HepG2 (cell line): ENCODE data around the gene SLC26A4. TPM values are rescaled to one million over a fixed set of nuclear protein-coding genes. Genes with fewer than 3 reads are reported as not detected.
"Not testable (repeated sequence)": the region's sequence is repeated elsewhere in the genome, so short reads cannot be mapped to it uniquely, and the experiment has no call there.

Experiments
- ATAC-seq: fragments of 200-7000 bp; cut with Tn5 transposase; 3 replicates; pipeline ENCODE4 v1.9.1; 2020; ENCODE audit warnings: mild to moderate bottlenecking, moderate library complexity
- BruUV-seq: library from RNA; stranded (reverse); fragments of 400-500 nt; replicated peaks from 2 replicates; lab custom pipeline; 2021; lab: Mats Ljungman, UMichigan
- CTCF ChIA-PET: fragments of 300-600 bp; formaldehyde crosslinking; extraction: SDS; loops from one replicate; lab custom pipeline; 2021; ENCODE audit warnings: low total read pairs, inconsistent platforms, low intra/inter-chr PET ratio; lab: Yijun Ruan, JAX
- POLR2A ChIA-PET: fragments of 350-600 bp; sonication (Branson Sonifier 250); formaldehyde crosslinking; loops from one replicate; lab custom pipeline; 2020; ENCODE audit warnings: antibody characterized with exemption, inconsistent platforms; lab: Yijun Ruan, JAX
- DNase-seq: peaks from one replicate; pipeline ENCODE4 v3.0.0-alpha.2; 2015; ENCODE audit warnings: low spot score
- FAIRE-seq: peaks from 3 replicates; lab custom pipeline; 2011; peaks lifted over from hg19 to GRCh38; lab: Jason Lieb, UNC
- H2AFZ ChIP-seq: one replicate; pipeline ENCODE4 v1.6.1; 2011; ENCODE audit warnings: low read length, inconsistent platforms
- H3K27ac ChIP-seq: fragments of 300-600 bp; 3 replicates; pipeline ENCODE4 v1.8.0; 2011; ENCODE audit warnings: mixed run types, mild to moderate bottlenecking, mixed read lengths, low read length, inconsistent platforms; ENCODE audit not compliant: insufficient read depth; ENCODE audit errors: extremely low read length
- H3K27me3 ChIP-seq, 2 experiments: fragments of 200-600 bp in 1 of 2; 2 replicates in 1 of 2; 3 replicates in 1 of 2; pipeline versions ENCODE4 v1.6.0 to v1.8.0; 2011; ENCODE audit warnings: low read length in 2 of 2, mild to moderate bottlenecking in 2 of 2, moderate library complexity in 2 of 2, inconsistent platforms in 1 of 2; ENCODE audit not compliant: insufficient read depth in 2 of 2, control insufficient read depth in 1 of 2
- H3K36me3 ChIP-seq, 2 experiments: fragments of 200-600 bp in 1 of 2; replicated peaks in 1 of 2; 2 replicates in 1 of 2; 3 replicates in 1 of 2; pipeline versions ENCODE4 v1.5.1 to v1.8.0; 2011; ENCODE audit warnings: low read length in 2 of 2, inconsistent platforms in 1 of 2; ENCODE audit not compliant: insufficient read depth in 2 of 2, control insufficient read depth in 1 of 2
- H3K4me1 ChIP-seq: 2 replicates; pipeline ENCODE4 v1.5.1; 2012; ENCODE audit warnings: low read length, inconsistent platforms; ENCODE audit not compliant: insufficient read depth
- H3K4me2 ChIP-seq: 2 replicates; pipeline ENCODE4 v1.6.0; 2011; ENCODE audit warnings: low read depth, low read length, inconsistent platforms
- H3K4me3 ChIP-seq, 3 experiments: fragments of 200-600 bp in 1 of 3; sonication (generic), shearing (Covaris generic) in 1 of 3; replicated peaks in 1 of 3; 2 replicates each; pipeline ENCODE4 v1.5.1; 2011 to 2016; ENCODE audit warnings: low read length in 3 of 3, inconsistent platforms in 2 of 3, low read depth in 2 of 3, mild to moderate bottlenecking in 2 of 3, control low read depth in 1 of 3, mixed read lengths in 1 of 3; ENCODE audit not compliant: insufficient read depth in 1 of 3
- H3K79me2 ChIP-seq: one replicate; pipeline ENCODE4 v1.6.1; 2011; ENCODE audit warnings: low read length, inconsistent platforms; ENCODE audit not compliant: insufficient read depth
- H3K9ac ChIP-seq: 2 replicates; pipeline ENCODE4 v1.6.0; 2011; ENCODE audit warnings: mild to moderate bottlenecking, low read depth, low read length, inconsistent platforms; ENCODE audit not compliant: insufficient read depth
- H3K9me3 ChIP-seq: 2 replicates; pipeline ENCODE4 v1.5.1; 2012; ENCODE audit warnings: mild to moderate bottlenecking, low read length
- H4K20me1 ChIP-seq: 2 replicates; pipeline ENCODE4 v1.6.0; 2011; ENCODE audit warnings: inconsistent platforms, mild to moderate bottlenecking, low read length, moderate library complexity; ENCODE audit not compliant: insufficient read depth
- CEBPG ChIP-seq: IDR thresholded peaks from 2 replicates; pipeline ENCODE4 v1.6.1; 2016
- FOSL1 ChIP-seq: sonication (generic); formaldehyde crosslinking; IDR thresholded peaks from 2 replicates; pipeline ENCODE4 v1.9.0; 2021; ENCODE audit warnings: missing genetic modification reagents, borderline replicate concordance
- GPN1 ChIP-seq: sonication (generic); formaldehyde crosslinking; IDR thresholded peaks from 2 replicates; pipeline ENCODE4 v1.5.1; 2020; ENCODE audit warnings: missing genetic modification reagents, borderline replicate concordance
- HOMEZ ChIP-seq: IDR thresholded peaks from 2 replicates; pipeline ENCODE4 v1.6.1; 2016; ENCODE audit warnings: low read depth
- JDP2 ChIP-seq: sonication (generic); formaldehyde crosslinking; IDR thresholded peaks from 2 replicates; pipeline ENCODE4 v1.8.1; 2022; ENCODE audit warnings: missing genetic modification reagents, borderline replicate concordance
- MYNN ChIP-seq: sonication (generic); formaldehyde crosslinking; IDR thresholded peaks from 2 replicates; pipeline ENCODE4 v1.4.0; 2020; ENCODE audit warnings: mild to moderate bottlenecking, low read depth, missing genetic modification reagents
- POLR2AphosphoS2 ChIP-seq: IDR thresholded peaks from 2 replicates; pipeline ENCODE4 v1.6.1; 2011; ENCODE audit warnings: low read depth, low read length, improper control_type of control experiment
- PRPF4 ChIP-seq: fragments of 200-400 bp; formaldehyde crosslinking; IDR thresholded peaks from 2 replicates; pipeline ENCODE4 v1.6.1; 2016; ENCODE audit warnings: low read length, low read depth; ENCODE audit not compliant: poor library complexity, severe bottlenecking
- SIN3B ChIP-seq: fragments of 150-350 bp; IDR thresholded peaks from 2 replicates; pipeline ENCODE4 v1.6.1; 2014; ENCODE audit warnings: low read length
- SNAPC2 ChIP-seq: sonication (generic); formaldehyde crosslinking; IDR thresholded peaks from 2 replicates; pipeline ENCODE4 v1.8.1; 2022; ENCODE audit warnings: mild to moderate bottlenecking, missing genetic modification reagents
- TBP ChIP-seq: sonication (generic); formaldehyde crosslinking; IDR thresholded peaks from 2 replicates; pipeline ENCODE4 v1.5.0; 2020; ENCODE audit warnings: missing genetic modification reagents
- YEATS4 ChIP-seq: sonication (generic); formaldehyde crosslinking; IDR thresholded peaks from 2 replicates; pipeline ENCODE4 v1.4.0; 2020; ENCODE audit warnings: missing genetic modification reagents, borderline replicate concordance
- ZFP90 ChIP-seq: sonication (generic); formaldehyde crosslinking; IDR thresholded peaks from 2 replicates; pipeline ENCODE4 v1.8.0; 2022; ENCODE audit warnings: missing genetic modification reagents, mild to moderate bottlenecking, inconsistent platforms, borderline replicate concordance
- ZNF235 ChIP-seq: sonication (generic); formaldehyde crosslinking; IDR thresholded peaks from 2 replicates; pipeline ENCODE4 v1.8.1; 2023; ENCODE audit warnings: mild to moderate bottlenecking, missing genetic modification reagents, borderline replicate concordance
- ZNF549 ChIP-seq: sonication (generic); formaldehyde crosslinking; IDR thresholded peaks from 2 replicates; pipeline ENCODE4 v1.5.0; 2020; ENCODE audit warnings: missing genetic modification reagents
- ZNF674 ChIP-seq: sonication (generic); formaldehyde crosslinking; IDR thresholded peaks from 2 replicates; pipeline ENCODE4 v1.5.0; 2020; ENCODE audit warnings: low read depth, mild to moderate bottlenecking, missing genetic modification reagents
- ZNF710 ChIP-seq: sonication (generic); formaldehyde crosslinking; IDR thresholded peaks from 2 replicates; pipeline ENCODE4 v1.5.0; 2020; ENCODE audit warnings: mild to moderate bottlenecking, missing genetic modification reagents, borderline replicate concordance
- WGBS: methylation state at CpG from one replicate; pipeline ENCODE4 v1.1.6; 2017; ENCODE audit warnings: low lambda C conversion rate; 5-methylcytosine and 5-hydroxymethylcytosine counted together
- in situ Hi-C: cut with HindIII; loops from 2 replicates; pipeline ENCODE4 v1.10.0; 2017; ENCODE audit warnings: low pct_unique_long_range_greater_than_20kb; ENCODE audit not compliant: extremely low pct_ligation_motif_present
- intact Hi-C: fragments of 100-400 bp; cut with micrococcal nuclease; formaldehyde crosslinking; loops from one replicate; pipeline ENCODE4 v1.10.0; 2022; ENCODE audit not compliant: unreplicated experiment
- polyA plus RNA-seq, 8 experiments: library from polyadenylated mRNA; depleted of rRNA in 3 of 8; stranded (reverse) in 7 of 8; unstranded in 1 of 8; fragments of >200 nt; fragmentation: Illumina TruSeq in 4 of 8; extraction: Trizol in 4 of 8; gene quantifications; 2 replicates each; pipeline versions ENCODE4 v1.2.1 to v1.2.3, GENCODE V29; 2011 to 2016; ENCODE audit warnings: low read depth in 4 of 8, missing spikeins in 1 of 8, mixed read lengths in 1 of 8; ENCODE audit not compliant: insufficient read depth in 1 of 8
- total RNA-seq, 5 experiments: library from RNA; depleted of rRNA; stranded (reverse); fragments of >200 nt; fragmentation: Illumina TruSeq; extraction: Trizol; gene quantifications; 2 replicates each; pipeline ENCODE4 v1.2.3, GENCODE V29; 2016; ENCODE audit warnings: low read depth in 1 of 5

SLC26A4 gene
- total and polyA plus RNA-seq, 2 of the 13 experiments (the other 11 are each of a cell fraction or from before 2014, with no cell fraction given): 0.08 to 0.11 TPM

GRCh38 chr7:107639070-107639469 lies 21.6 kb upstream of the SLC26A4 start:
- CTCF ChIA-PET, in situ Hi-C loops: not testable (repeated sequence)
- WGBS: 77% methylated on average over 2 of the region's 2 CpGs

GRCh38 chr7:107641676-107642075 lies 19.0 kb upstream of the SLC26A4 start:
- Histone ChIP-seq H3K4me1 (no peaks in the 10 kb centered on the region), H3K4me2 (no peak overlapping the region)
- TF ChIP-seq FOSL1 (no peak), SNAPC2 (CRISPR knock-in tag) (no peak), TBP (CRISPR knock-in tag) (no peak), GPN1 (CRISPR knock-in tag) (no peak), MYNN (no peak), JDP2 (CRISPR knock-in tag) (no peak), YEATS4 (CRISPR knock-in tag) (no peak), ZNF674 (CRISPR knock-in tag) (no peak), PRPF4 (no peak), HOMEZ (CRISPR knock-in tag) (no peak), ZNF710 (CRISPR knock-in tag) (no peak), ZFP90 (CRISPR knock-in tag) (no peak), CEBPG (CRISPR knock-in tag) (no peak), ZNF235 (CRISPR knock-in tag) (no peak), POLR2AphosphoS2 (no peak), ZNF549 (CRISPR knock-in tag) (no peak), SIN3B (no peak)
- TF ChIP-seq, all 625 proteins: peak for 0
- CTCF ChIA-PET: no interaction called here
- in situ Hi-C loops (no loop called here), intact Hi-C loops (no loop called here)
- Histone ChIP-seq H2AFZ (no peak overlapping the region), H3K79me2 (no peaks in the 10 kb centered on the region), H3K27me3 (peaks cover 0 to 4% of the 10 kb centered on the region in 2 experiments; a peak in 1 of 5 replicates), H3K36me3 (no peaks in the 10 kb centered on the region), H4K20me1 (no peaks in the 10 kb centered on the region), H3K9me3 (no peaks in the 10 kb centered on the region), H3K9ac (no peak overlapping the region), H3K27ac (no peak overlapping the region), H3K4me3 (no peak overlapping the region)
- WGBS: no CpG with 5 or more reads among the region's 1 CpG
- POLR2A ChIA-PET: no interaction called here
- FAIRE-seq (no peak), DNase-seq (no peak), ATAC-seq (no peak)
- no TSS peak for BruUV-seq

More at GRCh38 chr7:107639070-107639469, 21.6 kb upstream of the SLC26A4 start:
- H3K4me1 ChIP-seq, H3K9ac ChIP-seq, H4K20me1 ChIP-seq, H2AFZ ChIP-seq, H3K79me2 ChIP-seq, H3K4me3 ChIP-seq, ATAC-seq, FAIRE-seq, intact Hi-C loops, DNase-seq, H3K4me2 ChIP-seq, H3K27ac ChIP-seq, H3K27me3 ChIP-seq, H3K9me3 ChIP-seq, H3K36me3 ChIP-seq, POLR2A ChIA-PET, BruUV-seq: not testable (repeated sequence)
